A549 (cell line): ENCODE measurements around the gene ZXDC. TPM values are rescaled to one million over a fixed set of nuclear protein-coding genes. Genes with fewer than 3 reads are reported as not detected.
A peak's percentile ranks its signal among the peaks of the same experiment; 100 is the strongest.

Experiments
- ATAC-seq, 2 experiments: fragments of 200-7000 bp in 1 of 2; fragments of >200 bp in 1 of 2; cut with Nextera tagmentation in 1 of 2; cut with Tn5 transposase in 1 of 2; 3 replicates each; pipeline versions ENCODE4 v1.8.0 to v1.9.1; 2018 to 2020; ENCODE audit warnings: mild to moderate bottlenecking in 1 of 2, moderate library complexity in 1 of 2
- CTCF ChIA-PET: fragments of 300-600 bp; sonication (Branson Sonifier 250); formaldehyde crosslinking; extraction: SDS; loops from one replicate; lab custom pipeline; 2021; ENCODE audit warnings: antibody characterized with exemption, inconsistent platforms; lab: Yijun Ruan, JAX
- POLR2A ChIA-PET: fragments of 350-600 bp; formaldehyde crosslinking; extraction: SDS; loops from one replicate; lab custom pipeline; 2021; ENCODE audit warnings: antibody characterized with exemption, inconsistent platforms; lab: Yijun Ruan, JAX
- DNase-seq, 2 experiments: peaks; one replicate each; pipeline versions ENCODE4 v3.0.0 to v3.0.0-alpha.2; 2011 to 2016; ENCODE audit warnings: low read depth in 1 of 2, low spot score in 1 of 2
- FAIRE-seq: peaks from 2 replicates; lab custom pipeline; 2011; peaks lifted over from hg19 to GRCh38; lab: Jason Lieb, UNC
- H3K27ac ChIP-seq, 2 experiments: fragments of >200 bp; sonication (Bioruptor Twin); formaldehyde crosslinking; 3 replicates each; pipeline ENCODE4 v1.5.1; 2016 to 2017
- H3K4me1 ChIP-seq: fragments of >200 bp; sonication (Bioruptor Twin); formaldehyde crosslinking; 3 replicates; pipeline ENCODE4 v1.6.1; 2016
- H3K4me2 ChIP-seq: fragments of >200 bp; sonication (Bioruptor Twin); formaldehyde crosslinking; 3 replicates; pipeline ENCODE4 v1.6.1; 2016
- H3K4me3 ChIP-seq: fragments of >200 bp; sonication (Bioruptor Twin); formaldehyde crosslinking; 3 replicates; pipeline ENCODE4 v1.5.1; 2016
- H3K9me3 ChIP-seq: fragments of >200 bp; sonication (Bioruptor Twin); formaldehyde crosslinking; 3 replicates; pipeline ENCODE4 v1.6.1; 2016
- CBX2 ChIP-seq: fragments of 200-600 bp; sonication (generic); IDR thresholded peaks from 2 replicates; pipeline ENCODE4 v1.6.1; 2016; ENCODE audit warnings: low read depth, mild to moderate bottlenecking, borderline replicate concordance
- CBX8 ChIP-seq: fragments of 200-600 bp; sonication (generic); IDR thresholded peaks from 2 replicates; pipeline ENCODE4 v1.6.1; 2016
- CEBPB ChIP-seq, 2 experiments: fragments of >200 bp in 1 of 2; sonication (Bioruptor Twin) in 1 of 2; formaldehyde crosslinking in 1 of 2; IDR thresholded peaks; 2 replicates each; pipeline ENCODE4 v1.6.1; 2012 to 2016
- CHD2 ChIP-seq: fragments of 150-350 bp; IDR thresholded peaks from 2 replicates; pipeline ENCODE4 v1.6.1; 2014; ENCODE audit warnings: low read length; ENCODE audit not compliant: partially characterized antibody
- CHD4 ChIP-seq: fragments of 200-600 bp; sonication (generic); IDR thresholded peaks from 2 replicates; pipeline ENCODE4 v1.6.1; 2016; ENCODE audit warnings: antibody characterized with exemption, mild to moderate bottlenecking, borderline replicate concordance
- E2F6 ChIP-seq: IDR thresholded peaks from 2 replicates; pipeline ENCODE4 v1.6.1; 2012; ENCODE audit warnings: low read depth, borderline replicate concordance
- EP300 ChIP-seq, 2 experiments: fragments of >200 bp; sonication (Bioruptor Twin); formaldehyde crosslinking; IDR thresholded peaks; 2 replicates in 1 of 2; 3 replicates in 1 of 2; pipeline ENCODE4 v1.6.1; 2016 to 2017
- ESRRA ChIP-seq: fragments of 150-350 bp; IDR thresholded peaks from 2 replicates; pipeline ENCODE4 v1.6.1; 2014; ENCODE audit warnings: mild to moderate bottlenecking, low read length, borderline replicate concordance
- FOSL2 ChIP-seq, 2 experiments: fragments of 450-650 bp in 1 of 2; fragments of >200 bp in 1 of 2; sonication (Bioruptor Twin) in 1 of 2; formaldehyde crosslinking; IDR thresholded peaks; 2 replicates each; pipeline versions ENCODE4 v1.5.0 to v1.6.1; 2016 to 2020; ENCODE audit warnings: mild to moderate bottlenecking in 1 of 2, moderate library complexity in 1 of 2
- HDAC2 ChIP-seq: fragments of 200-600 bp; sonication (generic); IDR thresholded peaks from 2 replicates; pipeline ENCODE4 v1.6.1; 2016
- HEYL ChIP-seq: fragments of 250-450 bp; sonication (Bioruptor Pico); IDR thresholded peaks from 2 replicates; pipeline ENCODE4 v1.8.0; 2021; ENCODE audit warnings: mild to moderate bottlenecking, moderate library complexity
- HOXA7 ChIP-seq: fragments of 250-450 bp; sonication (Bioruptor Pico); IDR thresholded peaks from 2 replicates; pipeline ENCODE4 v1.5.0; 2020; ENCODE audit warnings: mild to moderate bottlenecking, moderate library complexity
- HOXB5 ChIP-seq: fragments of 250-450 bp; sonication (Bioruptor Pico); IDR thresholded peaks from 2 replicates; pipeline ENCODE4 v1.5.0; 2020; ENCODE audit warnings: mild to moderate bottlenecking, moderate library complexity
- JUN ChIP-seq, 2 experiments: fragments of >200 bp; sonication (Bioruptor Twin); formaldehyde crosslinking; IDR thresholded peaks; 2 replicates in 1 of 2; 3 replicates in 1 of 2; pipeline ENCODE4 v1.6.1; 2016 to 2017
- JUNB ChIP-seq: fragments of >200 bp; sonication (Bioruptor Twin); formaldehyde crosslinking; IDR thresholded peaks from 2 replicates; pipeline ENCODE4 v1.6.1; 2016
- NR3C1 ChIP-seq: fragments of >200 bp; sonication (Bioruptor Twin); formaldehyde crosslinking; IDR thresholded peaks from 3 replicates; pipeline ENCODE4 v1.6.1; 2017
- POLR2AphosphoS2 ChIP-seq: conservative IDR thresholded peaks from 2 replicates; pipeline ENCODE4 v1.6.1; 2012; ENCODE audit warnings: low read length, improper control_type of control experiment, inconsistent platforms
- RAD21 ChIP-seq, 2 experiments: fragments of >200 bp in 1 of 2; sonication (Bioruptor Twin) in 1 of 2; formaldehyde crosslinking in 1 of 2; IDR thresholded peaks in 1 of 2; conservative IDR thresholded peaks in 1 of 2; 2 replicates in 1 of 2; 3 replicates in 1 of 2; pipeline ENCODE4 v1.6.1; 2012 to 2018; ENCODE audit warnings: inconsistent platforms in 1 of 2
- RCOR1 ChIP-seq: fragments of 150-350 bp; IDR thresholded peaks from 2 replicates; pipeline ENCODE4 v1.6.1; 2014; ENCODE audit warnings: antibody characterized with exemption, low read length, low read depth
- RNF2 ChIP-seq: fragments of 200-600 bp; sonication (generic); IDR thresholded peaks from 2 replicates; pipeline ENCODE4 v1.6.1; 2016; ENCODE audit warnings: low read depth, mild to moderate bottlenecking, antibody characterized with exemption, moderate library complexity, borderline replicate concordance
- TFCP2L1 ChIP-seq: fragments of 250-450 bp; sonication (Bioruptor Pico); IDR thresholded peaks from 2 replicates; pipeline ENCODE4 v1.5.0; 2021; ENCODE audit warnings: mild to moderate bottlenecking
- ZNF302 ChIP-seq: fragments of 250-450 bp; sonication (Bioruptor Pico); IDR thresholded peaks from 2 replicates; pipeline ENCODE4 v1.9.0; 2021; ENCODE audit warnings: inconsistent platforms, mild to moderate bottlenecking, moderate library complexity
- WGBS: methylation state at CpG from one replicate; pipeline ENCODE4 v1.1.6; 2017; ENCODE audit errors: missing lambda C conversion rate; 5-methylcytosine and 5-hydroxymethylcytosine counted together
- polyA plus RNA-seq, 4 experiments: library from polyadenylated mRNA; depleted of rRNA in 3 of 4; stranded (reverse); fragments of >200 nt; fragmentation: RNase III in 1 of 4; extraction: RNeasy Plus Mini Kit Qiagen cat#74134 plus additional on column Dnase treatment in 1 of 4; gene quantifications; 2 replicates in 3 of 4; 3 replicates in 1 of 4; pipeline ENCODE4 v1.2.3, GENCODE V29; 2011 to 2017
- TF ChIP-seq, protein P1 (sequence below): fragments of >200 bp; sonication (Bioruptor Twin); formaldehyde crosslinking; IDR thresholded peaks from 3 replicates; pipeline ENCODE4 v1.5.1; 2016
- TF ChIP-seq, protein P2 (sequence below): IDR thresholded peaks from 2 replicates; pipeline ENCODE4 v1.6.1; 2012

Gene ZXDC
- polyA plus RNA-seq, 2 of the 4 experiments (the other 2 are of a cell fraction), result 6.0 to 8.5 TPM

DNA sequence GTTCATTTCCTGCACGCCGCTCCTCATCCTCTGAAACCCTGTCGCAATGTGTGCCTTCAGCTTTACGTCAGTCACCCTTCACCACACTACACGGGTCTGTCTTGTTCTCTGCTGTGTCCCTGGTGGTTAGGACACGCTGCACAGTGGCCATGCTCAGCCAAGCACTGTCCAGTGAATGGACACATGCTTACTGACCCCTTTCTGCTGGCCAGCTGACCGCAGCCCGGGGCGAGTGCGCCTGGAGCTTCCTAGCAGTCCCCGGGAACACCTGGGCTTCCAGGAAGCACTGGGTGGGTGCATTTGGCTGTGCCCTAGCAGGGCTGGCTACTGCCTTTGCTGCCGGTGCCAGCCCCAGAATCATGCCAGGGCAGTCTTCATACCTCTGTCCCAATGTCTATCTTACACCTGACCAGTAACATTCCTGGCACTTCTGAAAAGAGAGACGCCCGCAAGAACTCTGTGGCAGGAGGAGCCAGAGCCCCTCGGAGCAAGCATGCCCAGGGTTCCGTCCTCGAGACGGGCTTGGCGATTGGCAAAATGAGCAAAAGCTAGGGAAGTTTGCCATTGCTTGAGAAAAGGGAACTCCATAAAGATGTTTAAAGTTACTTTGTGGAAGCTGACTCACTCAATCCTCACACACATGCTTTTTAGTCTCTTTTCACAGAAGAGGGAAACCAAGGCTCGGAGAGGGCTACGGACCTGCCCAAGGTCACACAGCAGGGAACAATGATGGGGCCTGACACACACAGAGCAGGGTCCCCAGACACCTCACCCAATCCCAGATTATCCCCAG lies 15.7 kb upstream of the ZXDC start:
- DNase-seq (no peak), FAIRE-seq (no peak), ATAC-seq (no peak)
- POLR2A ChIA-PET, result no interaction called here
- WGBS, result 82% methylated on average over 14 of the region's 21 CpGs
- H3K4me3 ChIP-seq, result no peak overlapping the region
- CTCF ChIA-PET, result interaction anchor here (0.6 kb wide), 1 partner anchor 10 kb away, joined by 3 read pairs; no protein-coding TSS in a partner anchor
- H3K9me3 ChIP-seq, result no peaks in the 10 kb centered on the region
- no peak overlapping the region for H3K27ac ChIP-seq
- H3K4me1 ChIP-seq, result no peaks in the 10 kb centered on the region
- TF ChIP-seq, protein P1, sequence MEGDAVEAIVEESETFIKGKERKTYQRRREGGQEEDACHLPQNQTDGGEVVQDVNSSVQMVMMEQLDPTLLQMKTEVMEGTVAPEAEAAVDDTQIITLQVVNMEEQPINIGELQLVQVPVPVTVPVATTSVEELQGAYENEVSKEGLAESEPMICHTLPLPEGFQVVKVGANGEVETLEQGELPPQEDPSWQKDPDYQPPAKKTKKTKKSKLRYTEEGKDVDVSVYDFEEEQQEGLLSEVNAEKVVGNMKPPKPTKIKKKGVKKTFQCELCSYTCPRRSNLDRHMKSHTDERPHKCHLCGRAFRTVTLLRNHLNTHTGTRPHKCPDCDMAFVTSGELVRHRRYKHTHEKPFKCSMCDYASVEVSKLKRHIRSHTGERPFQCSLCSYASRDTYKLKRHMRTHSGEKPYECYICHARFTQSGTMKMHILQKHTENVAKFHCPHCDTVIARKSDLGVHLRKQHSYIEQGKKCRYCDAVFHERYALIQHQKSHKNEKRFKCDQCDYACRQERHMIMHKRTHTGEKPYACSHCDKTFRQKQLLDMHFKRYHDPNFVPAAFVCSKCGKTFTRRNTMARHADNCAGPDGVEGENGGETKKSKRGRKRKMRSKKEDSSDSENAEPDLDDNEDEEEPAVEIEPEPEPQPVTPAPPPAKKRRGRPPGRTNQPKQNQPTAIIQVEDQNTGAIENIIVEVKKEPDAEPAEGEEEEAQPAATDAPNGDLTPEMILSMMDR, result no peak
- TF ChIP-seq CEBPB (IDR thresholded peaks at IDR 0.05), result no peak
- TF ChIP-seq POLR2AphosphoS2, result no peak
- TF ChIP-seq EP300 (IDR thresholded peaks at IDR 0.05), result no peak
- TF ChIP-seq RCOR1, result no peak
- TF ChIP-seq FOSL2 (IDR thresholded peaks at IDR 0.05), result no peak
- TF ChIP-seq FOSL2 (CRISPR knock-in tag; IDR thresholded peaks at IDR 0.05), result no peak
- no peak for TF ChIP-seq CBX8
- no peak for TF ChIP-seq ZNF302 (CRISPR knock-in tag)
- TF ChIP-seq HOXB5, result no peak
- no peak for TF ChIP-seq JUNB
- TF ChIP-seq CHD4, result no peak
- no peak for TF ChIP-seq JUN (IDR thresholded peaks at IDR 0.05)
- no peak for TF ChIP-seq TFCP2L1 (CRISPR knock-in tag)
- TF ChIP-seq CHD2, result no peak
- no peak for TF ChIP-seq HEYL (CRISPR knock-in tag)
- TF ChIP-seq RAD21 (conservative IDR thresholded peaks at IDR 0.05 in 1 of 2, IDR thresholded peaks at IDR 0.05 in 1 of 2), result no peak
- TF ChIP-seq CBX2, result no peak
- no peak overlapping the region for H3K4me2 ChIP-seq

DNA sequence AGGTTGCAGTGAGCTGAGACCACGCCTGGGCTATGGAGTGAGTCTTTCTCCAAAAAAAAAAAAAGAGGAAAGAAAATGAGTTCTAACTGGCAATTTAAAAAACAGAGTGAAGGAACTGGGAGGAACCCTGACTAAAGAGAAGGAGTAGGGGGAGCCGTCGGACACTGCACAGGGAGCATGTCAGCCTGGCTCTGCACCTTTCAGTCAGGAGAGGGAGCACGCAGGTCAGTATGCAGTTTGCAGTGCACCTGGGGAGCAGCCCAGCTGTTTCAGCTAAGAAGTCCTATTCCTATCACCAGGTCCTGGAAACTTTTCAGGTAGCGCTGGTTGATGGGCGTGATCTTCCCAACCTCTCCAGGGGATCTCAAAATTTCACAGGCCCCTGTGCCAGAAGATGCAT lies 14.9 kb upstream of the ZXDC start:
- FAIRE-seq, result no peak
- WGBS, result 50% methylated on average over 6 of the region's 6 CpGs
- Histone ChIP-seq H3K4me2 (no peak overlapping the region), H3K4me1 (no peaks in the 10 kb centered on the region), H3K27ac (no peak overlapping the region), H3K4me3 (no peak overlapping the region), H3K9me3 (no peaks in the 10 kb centered on the region)
- peak in 1 of 2 experiments; percentile 25; a peak in 1 of 6 replicates for ATAC-seq
- no peak for DNase-seq
- ChIA-PET POLR2A (no interaction called here), CTCF (interaction anchor here (0.7 kb wide), 1 partner anchor 153 kb away, joined by 3 read pairs; no protein-coding TSS in a partner anchor)
- no peak for TF ChIP-seq RCOR1

GRCh38 chr3:126488886-126489569 lies 13.3 kb upstream of the ZXDC start:
- DNase-seq (no peak), FAIRE-seq (no peak), ATAC-seq (no peak)
- Histone ChIP-seq H3K9me3 (no peaks in the 10 kb centered on the region), H3K4me3 (no peak overlapping the region), H3K4me2 (no peak overlapping the region), H3K4me1 (no peaks in the 10 kb centered on the region), H3K27ac (no peak overlapping the region)
- 69% methylated on average over 16 of the region's 16 CpGs for WGBS
- ChIA-PET POLR2A (no interaction called here), CTCF (no interaction called here)
- TF ChIP-seq HOXB5, result no peak
- no peak for TF ChIP-seq RCOR1
- no peak for TF ChIP-seq E2F6
- TF ChIP-seq, protein P1, result no peak
- TF ChIP-seq CHD2, result no peak
- no peak for TF ChIP-seq NR3C1
- no peak for TF ChIP-seq HDAC2
- no peak for TF ChIP-seq HOXA7 (CRISPR knock-in tag)
- no peak for TF ChIP-seq RNF2
- TF ChIP-seq, protein P2, sequence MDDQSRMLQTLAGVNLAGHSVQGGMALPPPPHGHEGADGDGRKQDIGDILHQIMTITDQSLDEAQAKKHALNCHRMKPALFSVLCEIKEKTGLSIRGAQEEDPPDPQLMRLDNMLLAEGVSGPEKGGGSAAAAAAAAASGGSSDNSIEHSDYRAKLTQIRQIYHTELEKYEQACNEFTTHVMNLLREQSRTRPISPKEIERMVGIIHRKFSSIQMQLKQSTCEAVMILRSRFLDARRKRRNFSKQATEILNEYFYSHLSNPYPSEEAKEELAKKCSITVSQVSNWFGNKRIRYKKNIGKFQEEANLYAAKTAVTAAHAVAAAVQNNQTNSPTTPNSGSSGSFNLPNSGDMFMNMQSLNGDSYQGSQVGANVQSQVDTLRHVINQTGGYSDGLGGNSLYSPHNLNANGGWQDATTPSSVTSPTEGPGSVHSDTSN, result no peak
- TF ChIP-seq ESRRA, result no peak
